Posterior vena cava (tissue), 2 donors: Measurements from ENCODE around the gene FLRT1. TPM values are rescaled to one million over a fixed set of nuclear protein-coding genes. Genes with fewer than 3 reads are reported as not detected.

Experiments used
- DNase-seq: peaks from one replicate; pipeline ENCODE4 v3.0.0-alpha.2; 2020; ENCODE audit warnings: low spot score
- intact Hi-C, 2 donors: fragments of 100-400 bp; cut with DNase I; formaldehyde crosslinking; loops; one replicate each; pipeline versions ENCODE4 v1.14.1 to v1.14.2; 2022 to 2023
- total RNA-seq, 2 donors: library from RNA; stranded (reverse); fragmentation: NEBNext Ultra II Directional; extraction: Animal tissue kit (Norgen Biotek cat#: 25700); gene quantifications; one replicate each; pipeline ENCODE4 v1.2.1, GENCODE V29; 2021
- donor health status: DM: yes; HTN: yes; CAD: no.
- donor health status: DM: yes; HTN: yes; CAD: no.

Gene FLRT1
- total RNA-seq, 2 donors from 2014 or later = 0.14 to 0.29 TPM

DNA sequence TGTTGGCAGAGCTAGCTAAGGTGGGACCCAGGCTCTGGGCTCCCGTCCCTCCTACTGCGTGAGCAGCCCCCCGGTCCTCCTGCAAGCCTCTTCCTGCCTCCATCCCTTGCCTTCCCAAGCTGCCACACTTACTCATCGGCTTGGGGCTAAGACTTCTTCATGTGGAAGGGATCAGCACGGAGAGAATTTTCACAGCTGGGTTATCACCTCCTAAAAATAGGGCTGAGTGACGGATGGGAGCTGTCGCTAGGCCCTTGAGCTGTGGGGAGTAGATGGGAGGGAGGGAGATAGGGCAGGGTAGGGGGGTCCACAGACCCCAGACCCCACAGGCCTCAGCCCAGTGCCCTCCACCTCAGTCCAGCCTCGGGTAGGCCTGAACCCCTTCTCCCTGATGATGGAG, 41.0 kb downstream of the FLRT1 start:
- DNase-seq = no peak
- intact Hi-C loops = no loop called here

DNA sequence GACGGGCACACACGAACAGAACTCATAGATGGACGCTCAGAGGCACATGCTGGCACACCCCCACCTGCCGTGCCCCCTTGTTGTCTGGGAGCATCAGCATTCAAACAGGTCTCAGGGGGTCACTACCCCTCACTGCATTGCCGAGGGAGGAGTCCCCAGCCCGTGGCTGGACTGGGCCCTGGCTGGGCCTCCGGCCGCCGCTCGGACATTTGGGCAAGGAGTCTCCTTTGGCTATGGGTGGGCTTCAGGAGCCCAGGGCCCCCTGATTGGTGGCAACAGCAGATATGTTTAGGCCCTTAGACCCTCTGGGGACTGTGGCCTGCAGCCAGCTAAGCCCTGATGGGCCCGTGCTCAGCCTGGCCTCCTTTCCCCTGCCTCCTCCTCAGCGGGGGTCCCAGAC, 41.9 kb downstream of the FLRT1 start:
- no peak for DNase-seq
- intact Hi-C loops = no loop called here

DNA sequence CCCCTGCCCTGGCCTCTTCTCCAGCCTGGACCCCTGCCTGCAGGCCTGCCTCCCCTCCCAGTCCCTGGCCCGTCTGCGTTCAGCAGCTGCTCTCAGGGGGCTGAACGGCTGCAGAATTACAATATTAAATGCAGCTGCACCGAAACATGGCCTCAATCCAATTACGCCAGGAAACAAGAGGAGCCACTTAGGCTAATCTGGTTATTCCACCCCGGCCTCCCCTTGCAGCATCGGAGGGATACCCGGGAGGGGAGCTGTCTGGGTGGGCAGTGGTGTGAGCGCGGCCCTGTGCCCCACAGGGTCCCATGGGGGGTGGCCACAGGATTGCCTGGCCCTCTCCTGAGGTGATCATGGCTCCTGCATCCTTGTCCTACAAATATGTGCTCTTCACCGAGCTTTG, 42.6 kb downstream of the FLRT1 start:
- no peak for DNase-seq

DNA sequence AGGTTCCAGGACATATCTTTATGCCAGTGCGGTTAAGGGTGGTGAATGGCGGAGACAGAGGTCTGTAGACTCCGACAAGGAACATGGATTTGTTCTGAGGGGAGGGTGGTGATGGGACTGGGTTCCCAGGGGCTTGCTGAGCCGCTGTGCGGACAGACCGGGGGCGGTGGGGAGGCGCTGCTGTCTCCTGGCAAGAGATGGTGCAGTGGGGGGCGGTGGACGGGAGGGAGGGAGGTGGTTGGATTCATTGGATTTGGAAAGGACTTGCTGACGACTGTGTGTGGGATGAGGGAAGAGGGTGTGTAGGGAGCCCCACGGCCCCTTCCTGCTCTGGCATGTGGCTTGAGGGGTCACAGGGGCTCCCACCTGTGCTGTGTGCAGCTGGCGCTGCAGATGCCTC, 43.2 kb downstream of the FLRT1 start:
- DNase-seq = no peak
- intact Hi-C loops = no loop called here

More for the DNA sequence above, 42.6 kb downstream of the FLRT1 start:
- intact Hi-C loops = no loop called here

DNA sequence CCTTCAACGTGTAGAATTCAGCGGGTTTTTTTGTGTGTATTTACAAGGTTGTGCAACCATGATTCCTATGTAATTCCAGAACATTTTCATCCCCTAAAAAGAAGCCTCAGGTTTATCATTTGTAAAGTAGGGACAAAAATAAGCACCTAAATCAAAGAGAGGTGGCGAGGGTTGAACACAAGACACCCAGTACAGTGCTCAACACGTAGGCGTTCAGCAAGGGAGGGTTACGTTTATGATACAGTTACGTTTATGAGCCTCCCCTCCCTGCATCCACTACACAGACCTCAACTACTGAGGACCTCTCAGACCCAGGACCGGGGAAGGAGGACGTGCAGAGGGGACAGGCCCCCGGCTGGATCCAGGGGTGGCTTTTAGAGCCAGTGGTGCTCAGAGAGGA, 44.7 kb downstream of the FLRT1 start:
- intact Hi-C loops = no loop called here

DNA sequence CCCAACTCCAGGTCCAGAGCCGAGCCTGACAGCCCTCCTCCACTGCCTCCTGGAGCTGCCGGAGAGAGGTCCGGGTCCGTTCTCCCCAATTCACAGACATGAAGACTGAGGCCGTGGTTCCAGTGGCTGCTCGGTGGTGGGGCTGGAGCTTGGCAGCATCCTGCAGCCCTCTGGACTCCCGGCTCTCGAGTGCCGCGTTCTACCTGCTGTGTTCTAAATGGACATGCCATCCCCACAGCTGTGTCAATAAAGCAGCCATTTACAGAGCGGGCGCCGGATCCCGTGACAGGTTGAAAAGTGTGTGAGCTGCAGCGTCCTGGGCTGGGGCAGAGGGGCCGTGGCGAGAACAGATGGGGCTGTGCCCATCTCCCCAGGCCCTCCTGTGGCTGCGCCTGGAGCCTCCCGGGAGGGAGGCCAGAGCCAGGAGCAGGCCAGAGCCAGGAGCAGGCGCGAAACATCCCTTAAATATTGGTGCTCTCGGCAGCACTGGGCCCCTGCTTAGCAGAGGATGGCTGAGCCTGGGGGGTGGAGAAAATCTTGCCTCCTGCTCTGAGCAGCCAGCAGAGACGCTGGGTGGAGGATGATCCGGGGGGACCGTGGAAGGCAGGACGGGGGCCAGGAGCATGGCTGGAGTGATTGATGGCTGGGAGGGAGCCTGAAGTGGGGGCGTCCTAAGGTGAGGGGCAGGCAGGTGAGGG, 46.2 kb downstream of the FLRT1 start:
- intact Hi-C loops = no loop called here

More for the DNA sequence above, 44.7 kb downstream of the FLRT1 start:
- DNase-seq = no peak

DNA sequence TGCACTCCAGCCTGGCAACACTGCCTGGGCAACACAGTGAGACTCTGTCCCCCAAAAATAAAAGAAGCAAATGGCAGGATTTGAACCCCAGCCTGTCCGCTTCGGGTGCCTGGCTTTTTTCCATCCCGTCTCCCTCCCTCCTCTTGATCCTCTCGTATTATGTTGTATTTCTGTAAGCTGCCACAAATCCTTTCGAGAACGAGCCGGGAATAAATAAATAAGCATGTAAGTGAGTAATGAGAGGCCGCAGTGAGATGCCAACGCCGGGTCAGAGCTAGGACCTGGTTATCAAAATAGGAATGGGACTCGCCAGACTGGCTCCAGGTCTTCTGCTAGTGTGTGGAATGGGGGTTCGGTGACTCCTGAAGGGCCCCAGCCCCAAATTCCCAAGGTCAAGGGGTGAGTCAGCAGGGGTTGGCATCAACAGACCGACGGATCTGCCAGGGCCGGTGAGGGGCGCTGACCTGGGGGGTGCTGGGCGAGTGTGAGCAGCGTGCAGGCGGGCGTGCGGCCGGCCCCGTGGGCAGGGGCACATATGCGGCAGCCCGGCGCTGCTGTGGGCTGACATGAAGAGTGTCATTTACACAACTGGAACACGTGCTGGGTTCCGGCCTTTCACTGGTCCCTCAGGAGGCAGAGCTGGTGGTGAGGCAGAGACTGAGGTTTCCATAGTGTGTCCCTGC, 47.8 kb downstream of the FLRT1 start:
- DNase-seq = no peak
- intact Hi-C loops = no loop called here

More for the DNA sequence above, 46.2 kb downstream of the FLRT1 start:
- no peak for DNase-seq

DNA sequence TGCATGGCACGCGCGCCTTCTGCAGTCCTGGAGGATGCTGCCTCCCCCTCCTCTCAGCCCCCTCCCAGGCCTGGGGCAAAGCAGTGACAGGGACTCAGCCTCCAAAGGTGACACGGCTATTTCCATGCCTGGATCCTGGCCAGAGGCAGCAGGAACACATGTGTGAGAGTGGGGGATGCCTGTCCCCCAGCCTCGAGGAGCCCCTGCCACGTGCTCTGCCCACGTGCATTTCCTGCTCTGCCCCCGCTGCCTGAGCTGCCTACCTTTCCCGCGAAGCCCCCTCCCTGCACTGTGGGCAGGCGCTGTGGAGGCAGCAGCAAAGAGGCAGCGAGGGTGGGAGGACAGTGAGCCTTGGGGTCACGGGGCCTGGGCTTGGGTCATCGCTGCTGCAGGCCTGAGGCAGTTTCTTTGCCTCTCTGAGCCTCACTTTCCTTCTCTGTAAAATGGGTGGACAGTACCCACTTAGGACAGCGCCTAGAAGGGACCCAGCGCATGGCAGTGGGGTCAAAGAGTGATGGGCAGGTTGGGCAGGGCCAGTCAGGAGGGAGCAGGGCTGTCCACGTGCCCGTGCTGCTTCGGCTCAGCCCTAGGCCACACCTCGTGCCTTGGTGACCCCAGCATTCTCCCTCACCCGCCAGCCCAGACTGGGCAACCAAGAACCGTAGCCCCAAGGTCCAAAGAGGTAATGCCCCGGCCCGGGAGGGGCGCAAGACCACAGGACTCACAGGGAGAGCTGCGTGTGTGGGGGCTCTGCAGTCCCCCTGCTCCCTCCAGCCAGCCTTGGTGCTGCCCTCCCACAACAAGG, 48.6 kb downstream of the FLRT1 start:
- intact Hi-C loops = no loop called here
- no peak for DNase-seq

DNA sequence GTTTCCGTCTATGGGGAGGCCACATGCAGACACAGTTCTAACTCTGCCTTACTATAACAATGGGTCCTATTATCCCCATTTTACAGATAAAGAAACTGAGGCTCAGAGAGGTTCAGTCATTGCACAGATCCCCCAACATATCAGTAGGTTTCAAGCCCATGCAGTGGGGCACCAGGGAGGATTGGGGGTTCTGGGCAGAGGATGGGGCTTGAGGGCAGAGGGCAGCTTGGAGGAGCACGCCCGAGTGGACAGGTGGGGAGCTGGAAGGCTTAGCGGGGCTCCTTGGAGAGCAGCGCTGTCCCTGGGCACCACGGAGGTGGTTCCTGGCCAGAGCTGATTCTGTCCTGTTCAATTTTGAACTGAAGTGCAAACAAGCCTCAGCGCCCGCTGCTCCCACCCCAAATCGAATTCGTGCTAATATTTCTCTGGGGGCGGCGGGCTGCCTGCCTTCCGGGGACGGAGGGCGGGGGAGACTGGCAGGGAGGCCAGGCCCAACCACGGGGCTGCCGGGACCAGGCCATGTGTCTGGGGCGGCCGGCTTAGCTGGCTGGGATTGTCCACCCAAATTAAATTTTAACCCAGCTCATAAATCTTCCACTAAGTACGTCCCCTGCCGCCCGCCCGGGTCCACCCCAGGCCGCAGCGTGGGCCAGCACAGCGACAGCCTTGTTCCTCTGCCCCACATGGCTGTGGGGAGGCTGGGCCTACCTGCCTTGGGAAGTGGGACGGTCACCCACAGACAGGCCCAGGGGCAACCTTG, 49.4 kb downstream of the FLRT1 start:
- intact Hi-C loops = loop anchor here in 1 of 2 donors (5.0 kb wide), 1 partner anchor 1238 kb away; no protein-coding TSS in a partner anchor
- DNase-seq = no peak

Other genes starting within 250 kb of the FLRT1 start
- gene SPINDOC, start 222.5 kb upstream of the FLRT1 start, total RNA-seq = 10 to 100 TPM; 11.8 to 15.1 TPM
- gene MARK2, start 196.8 kb upstream of the FLRT1 start, total RNA-seq = 10 to 100 TPM; 20.5 to 24.5 TPM
- gene RCOR2, start 118.8 kb upstream of the FLRT1 start, total RNA-seq = 1 to 10 TPM in 1 of 2 donors, under 1 TPM in 1; 0.95 to 2.7 TPM
- gene NAA40, start 96.9 kb upstream of the FLRT1 start, total RNA-seq = 10 to 100 TPM; 10.3 to 11.3 TPM
- gene COX8A, start 61.3 kb upstream of the FLRT1 start, total RNA-seq = 100 to 1,000 TPM; 161 to 203 TPM
- 10 to 100 TPM; 37.7 to 41.3 TPM for gene OTUB1, start 49.5 kb upstream of the FLRT1 start, total RNA-seq
- gene MACROD1, start 130.2 kb downstream of the FLRT1 start, total RNA-seq = 10 to 100 TPM; 15.9 to 16.8 TPM
- gene STIP1, start 150.2 kb downstream of the FLRT1 start, total RNA-seq = 10 to 100 TPM; 74.3 to 87.3 TPM
- gene FERMT3, start 170.8 kb downstream of the FLRT1 start, total RNA-seq = 10 to 100 TPM; 30.3 to 44.0 TPM
- gene TRPT1, start 190.3 kb downstream of the FLRT1 start, total RNA-seq = 10 to 100 TPM; 19.9 to 21.9 TPM
- gene NUDT22, start 190.3 kb downstream of the FLRT1 start, total RNA-seq = 10 to 100 TPM; 35.8 to 41.1 TPM
- gene DNAJC4, start 194.6 kb downstream of the FLRT1 start, total RNA-seq = 10 to 100 TPM; 16.1 to 21.3 TPM
- gene VEGFB, start 198.7 kb downstream of the FLRT1 start, total RNA-seq = 100 to 1,000 TPM; 163 to 190 TPM
- gene FKBP2, start 205.2 kb downstream of the FLRT1 start, total RNA-seq = 10 to 100 TPM; 50.6 to 56.7 TPM
- gene PPP1R14B, start 211.0 kb downstream of the FLRT1 start, total RNA-seq = 100 to 1,000 TPM; 102 to 190 TPM
- 10 to 100 TPM; 26.1 to 28.3 TPM for gene PLCB3, start 215.6 kb downstream of the FLRT1 start, total RNA-seq
- 10 to 100 TPM; 49.6 to 57.3 TPM for gene BAD, start 248.7 kb downstream of the FLRT1 start, total RNA-seq
- gene GPR137, start 249.9 kb downstream of the FLRT1 start, total RNA-seq = 10 to 100 TPM; 23.2 to 27.5 TPM